GM18511 (cell line): Measurements from ENCODE around the gene PACSIN2.
"Not testable (repeated sequence)": the region's sequence is repeated elsewhere in the genome, so short reads cannot be mapped to it uniquely, and the experiment has no call there.

ENCODE experiments used
- ATAC-seq: cut with Tn5 transposase; IDR thresholded peaks from one replicate; pipeline ENCODE4 v1.9.1; 2021; ENCODE audit warnings: mild to moderate bottlenecking, moderate library complexity; ENCODE audit not compliant: unreplicated experiment

PACSIN2 gene

DNA sequence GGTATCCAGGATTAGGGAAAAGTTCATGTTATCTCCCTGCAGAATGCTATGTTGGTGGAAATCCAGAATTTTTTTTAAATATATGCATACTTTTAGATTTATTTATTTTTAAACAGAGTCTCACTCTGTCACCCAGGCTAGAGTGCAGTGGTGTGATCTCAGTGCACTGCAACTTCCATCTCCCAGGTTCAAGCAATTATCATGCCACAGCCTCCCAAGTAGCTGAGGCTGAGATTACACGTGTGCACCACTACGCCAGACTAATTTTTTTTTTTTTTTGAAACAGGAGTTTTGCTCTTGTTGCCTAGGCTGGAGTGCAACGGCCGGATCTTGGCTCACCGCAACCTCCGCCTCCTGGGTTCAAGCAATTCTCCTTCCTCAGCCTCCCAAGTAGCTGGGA lies 2.6 kb downstream of the PACSIN2 start:
- no peak for ATAC-seq

- no peak for ATAC-seq
Measured at GRCh38 chr22:43011079-43011478, 3.9 kb downstream of the PACSIN2 start.

GRCh38 chr22:43009444-43009843 lies 5.5 kb downstream of the PACSIN2 start:
- no peak for ATAC-seq

DNA sequence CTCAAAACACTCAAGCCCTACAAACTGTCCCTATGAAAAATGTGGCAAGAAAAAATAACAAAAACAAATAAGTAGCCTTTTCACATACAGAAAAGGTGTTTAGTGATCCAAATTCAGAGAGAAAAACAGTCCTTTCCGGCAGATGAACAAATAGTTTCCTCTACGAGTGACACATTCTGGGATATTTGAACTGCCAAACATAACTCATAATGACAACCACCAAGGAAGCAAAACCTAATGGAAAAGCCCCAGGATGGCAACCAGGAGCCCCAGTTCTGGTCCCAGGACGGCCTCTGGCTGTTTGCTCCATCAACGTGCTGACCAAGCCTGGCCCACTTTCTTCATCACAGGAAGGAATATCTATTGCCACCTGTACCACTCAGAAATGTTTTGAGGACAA lies 6.0 kb downstream of the PACSIN2 start:
- no peak for ATAC-seq

DNA sequence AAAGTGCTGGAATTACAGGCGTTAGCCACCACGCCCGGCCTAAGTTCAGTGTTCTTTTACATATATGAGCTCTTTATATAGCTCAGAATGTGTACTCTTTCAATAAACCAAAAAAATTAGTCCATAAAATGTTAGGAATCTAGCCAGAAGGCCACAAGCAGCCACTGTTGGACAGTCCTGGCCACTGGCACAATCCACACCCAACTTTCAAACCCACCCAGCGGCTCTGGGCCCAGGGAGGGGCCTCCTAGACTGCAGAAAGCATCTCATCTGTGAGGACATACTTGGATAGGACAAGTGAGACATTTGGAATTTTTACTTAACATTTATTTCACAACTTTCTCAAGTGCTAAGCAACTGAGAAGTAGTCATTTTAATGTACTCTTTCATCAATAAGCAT lies 6.4 kb downstream of the PACSIN2 start:
- ATAC-seq: no peak

DNA sequence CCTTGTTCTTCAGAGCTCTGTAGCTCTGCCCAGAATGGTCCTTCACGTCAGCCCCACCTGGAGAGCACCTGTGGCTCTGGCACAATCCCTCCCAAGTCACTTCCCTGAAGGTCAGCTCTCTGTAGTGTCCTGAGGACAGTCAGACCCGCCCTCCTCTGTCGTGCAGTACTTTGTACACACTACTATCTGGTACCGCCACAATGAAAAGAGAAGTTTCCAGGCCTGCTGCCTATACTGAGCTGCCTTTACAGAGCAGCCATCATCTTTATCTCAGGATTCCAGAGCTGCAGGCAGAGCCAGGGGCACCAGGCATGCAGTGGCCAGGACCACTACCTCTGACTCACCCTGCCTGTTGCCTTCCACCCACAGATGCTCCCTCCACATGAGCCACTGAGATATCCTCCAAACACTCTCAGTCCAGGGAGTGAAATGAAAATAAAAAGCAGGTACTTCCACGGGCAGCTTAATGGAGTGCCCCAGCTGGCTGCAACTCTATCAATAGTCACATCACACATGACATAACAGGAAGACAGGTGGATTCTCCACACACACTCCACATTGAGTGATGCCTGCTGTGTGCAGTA lies 7.3 kb downstream of the PACSIN2 start:
- ATAC-seq: no peak

GRCh38 chr22:43006753-43007152 lies 8.2 kb downstream of the PACSIN2 start:
- no peak for ATAC-seq

DNA sequence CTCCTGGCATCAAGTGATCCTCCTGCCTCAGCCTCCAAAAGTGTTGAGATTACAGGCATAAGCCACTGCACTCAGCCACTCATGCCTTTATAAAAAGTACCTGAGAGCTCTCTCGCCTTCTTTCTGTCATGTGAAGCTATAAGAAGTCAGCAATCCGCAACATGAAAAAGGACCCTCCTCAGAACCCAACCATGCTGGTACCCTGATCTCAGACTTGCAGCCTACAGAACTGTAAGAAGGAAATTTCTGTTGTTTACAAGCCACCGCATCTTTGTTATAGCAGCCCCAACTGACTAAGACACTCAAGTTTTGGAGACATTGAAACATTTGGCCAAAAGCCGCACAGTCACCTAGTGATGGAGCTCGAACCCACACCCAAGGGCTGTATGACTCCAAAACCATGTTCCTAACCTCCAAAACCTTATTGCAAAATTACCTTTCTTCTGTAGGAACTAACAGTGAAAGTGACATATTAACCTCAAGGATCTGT lies 8.9 kb downstream of the PACSIN2 start:
- no peak for ATAC-seq

DNA sequence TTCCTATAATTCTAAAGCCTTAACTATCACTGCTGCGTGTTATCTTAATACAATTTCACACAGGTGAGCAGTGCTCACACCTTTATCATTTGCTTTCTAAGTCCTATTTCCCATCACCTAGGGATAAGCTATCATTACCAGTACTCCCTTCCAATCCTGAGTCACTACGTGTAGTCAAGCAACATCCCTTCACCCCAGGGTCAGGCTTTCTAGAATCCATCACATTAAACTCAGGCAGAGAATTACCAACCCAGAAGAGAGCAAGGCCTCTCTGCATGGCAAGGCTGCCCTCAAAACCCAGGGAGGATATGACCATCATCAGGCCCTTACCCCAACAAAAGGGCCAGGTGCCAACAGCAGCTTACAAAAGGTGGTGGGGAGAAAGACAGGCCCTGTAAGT lies 9.8 kb downstream of the PACSIN2 start:
- ATAC-seq: no peak

DNA sequence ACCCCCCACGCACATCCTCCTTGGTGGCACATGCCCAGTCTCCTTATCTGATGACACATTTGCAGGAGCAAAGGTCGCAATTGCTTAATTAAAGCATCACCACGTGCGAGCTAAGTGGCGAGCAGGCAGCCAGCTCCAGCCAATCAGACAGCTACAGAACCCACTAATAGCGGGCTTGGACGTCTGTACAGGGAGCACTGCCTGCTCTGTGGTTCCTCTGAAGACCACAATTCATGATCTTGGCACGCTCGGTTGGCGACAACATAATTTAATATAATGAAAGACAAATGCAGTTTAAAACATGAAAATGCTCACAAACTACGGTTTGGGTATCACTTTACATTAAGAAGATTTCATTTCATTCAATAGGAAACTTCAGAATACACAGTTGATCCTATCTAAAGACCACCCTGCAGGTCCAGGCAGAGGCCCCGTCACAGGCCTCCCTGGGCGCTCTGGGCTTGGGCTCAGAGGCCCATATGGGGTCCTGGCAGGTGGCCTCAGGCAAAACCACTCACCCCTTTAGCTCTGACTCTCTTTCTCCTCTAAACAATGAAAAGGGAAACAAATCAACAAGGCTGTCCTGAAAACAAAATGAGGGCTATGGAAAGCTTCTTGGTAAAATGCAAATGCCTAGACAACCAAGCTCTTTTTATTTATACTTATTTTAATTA lies 10.4 kb downstream of the PACSIN2 start:
- ATAC-seq: no peak

GRCh38 chr22:43002202-43002586 lies 12.8 kb downstream of the PACSIN2 start:
- ATAC-seq: no peak

- no peak for ATAC-seq
Measured at GRCh38 chr22:43001271-43002201, 13.4 kb downstream of the PACSIN2 start.

GRCh38 chr22:43000441-43001175 lies 14.3 kb downstream of the PACSIN2 start:
- no peak for ATAC-seq

GRCh38 chr22:42997582-42998090 lies 17.3 kb downstream of the PACSIN2 start:
- ATAC-seq: no peak

- no peak for ATAC-seq
Measured at GRCh38 chr22:42996646-42997365, 18.1 kb downstream of the PACSIN2 start.

DNA sequence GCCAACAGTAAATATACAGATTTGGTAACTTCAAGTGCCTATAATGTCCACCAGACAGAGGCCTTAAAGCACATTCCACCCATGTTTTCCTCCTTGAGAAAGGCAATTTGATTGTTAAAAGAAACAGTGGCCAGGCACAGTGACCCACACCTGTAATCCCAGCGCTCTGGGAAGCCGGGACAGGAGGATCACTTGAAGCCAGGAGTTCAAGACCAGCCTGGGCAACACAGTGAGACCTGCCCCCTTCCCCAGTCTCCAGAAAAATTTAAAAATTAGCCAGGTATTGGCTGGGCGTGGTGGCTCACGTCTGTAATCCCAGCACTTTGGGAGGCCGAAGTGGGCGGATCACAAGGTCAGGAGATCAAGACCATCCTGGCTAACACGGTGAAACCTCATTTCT lies 19.3 kb downstream of the PACSIN2 start:
- ATAC-seq: not testable (repeated sequence)

GRCh38 chr22:42994917-42995562 lies 19.9 kb downstream of the PACSIN2 start:
- no peak for ATAC-seq

DNA sequence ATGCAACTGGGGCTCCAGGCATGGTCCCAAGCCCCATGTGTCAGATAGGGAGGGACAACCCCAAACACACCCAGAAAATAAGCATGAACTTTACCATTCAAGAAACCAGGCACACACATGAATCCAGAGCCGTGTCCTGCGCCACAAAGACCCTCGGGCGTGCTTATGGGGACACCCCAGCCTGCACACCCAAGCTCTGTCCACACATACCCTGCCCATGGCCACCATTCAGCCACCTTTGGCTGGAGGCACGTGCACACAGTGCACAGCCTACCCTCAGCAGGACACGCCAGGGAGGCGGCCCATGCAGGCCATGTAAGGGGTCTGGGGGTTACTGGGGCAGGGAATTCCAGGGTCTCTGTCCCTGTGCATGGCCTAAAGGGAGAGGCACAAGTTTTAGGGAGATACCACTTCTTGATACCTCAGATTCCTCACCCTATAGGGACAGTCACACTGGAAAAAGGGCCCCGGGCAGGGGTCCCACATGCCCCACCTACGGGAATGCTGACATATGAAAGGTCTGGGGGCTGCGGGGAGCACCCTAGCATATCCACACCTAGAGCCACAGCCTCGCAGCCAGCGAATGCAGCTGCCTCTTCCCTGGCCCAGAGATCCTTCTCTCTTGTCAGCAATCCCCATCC lies 20.6 kb downstream of the PACSIN2 start:
- ATAC-seq: no peak

DNA sequence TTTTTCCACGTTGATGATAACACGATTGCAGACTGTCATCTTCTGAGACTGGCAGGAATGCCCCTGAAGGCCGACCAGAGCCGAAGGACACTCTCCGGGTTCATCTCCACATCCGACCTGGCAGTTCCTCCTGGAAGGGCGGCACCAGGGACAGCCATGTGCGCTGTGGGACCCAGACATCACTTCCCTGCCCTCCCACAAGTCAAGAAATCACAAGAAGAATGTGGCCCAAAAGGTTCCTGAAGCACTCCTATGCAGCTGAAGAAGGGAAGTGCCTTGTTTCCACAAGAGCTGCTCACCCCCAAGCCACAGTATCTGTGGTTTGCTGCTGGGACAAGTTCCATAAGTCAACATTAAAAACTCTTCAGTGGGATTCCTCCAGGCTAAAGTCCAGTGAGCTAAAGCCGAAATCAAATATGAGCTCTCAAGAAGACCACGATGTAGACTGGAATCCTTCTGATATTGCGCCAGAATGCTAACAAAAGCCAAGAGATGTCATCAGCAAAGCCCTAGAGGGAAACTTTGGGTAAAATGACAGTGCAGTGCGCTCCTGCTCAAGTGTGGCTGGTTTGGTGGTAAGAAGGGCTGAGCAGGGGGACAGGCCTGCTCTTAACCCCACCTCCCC lies 21.2 kb downstream of the PACSIN2 start:
- no peak for ATAC-seq
